Measurements from ENCODE around the gene TTLL9.

The TTLL9 gene

GRCh38 chr20:31992086-31992485, 121.7 kb downstream of the TTLL9 start:
- no peak for DNase-seq (ENCODE audit: low read depth)
- TF ChIP-seq MAX (IDR thresholded peaks at IDR 0.05; ENCODE audit: low read depth, low read length), result no peak
- no peak overlapping the region for H3K4me3 ChIP-seq (ENCODE audit: low read depth, low read length)

Data from NB4 (cell line).